DND-41 (cell line): ENCODE results near the gene BRSK2.

Experiments used
- ATAC-seq: fragments of 200-7000 bp; cut with Tn5 transposase; 3 replicates; pipeline ENCODE4 v1.9.1; 2021; ENCODE audit warnings: low read depth; ENCODE audit not compliant: insufficient read depth
- DNase-seq: peaks from one replicate; pipeline ENCODE4 v3.0.0-alpha.2; 2020
- H2AFZ ChIP-seq: 2 replicates; pipeline ENCODE4 v1.6.0; 2012; ENCODE audit warnings: low read depth, low read length
- H3K27ac ChIP-seq: 2 replicates; pipeline ENCODE4 v1.5.1; 2012; ENCODE audit warnings: low read length, inconsistent platforms
- H3K27me3 ChIP-seq: fragments of 200-600 bp; sonication (generic); 2 replicates; pipeline ENCODE4 v1.6.0; 2012; ENCODE audit warnings: low read length, mild to moderate bottlenecking, inconsistent platforms; ENCODE audit not compliant: insufficient read depth, poor library complexity
- H3K36me3 ChIP-seq: 2 replicates; pipeline ENCODE4 v1.5.1; 2012; ENCODE audit warnings: low read length, inconsistent platforms; ENCODE audit not compliant: insufficient read depth
- H3K4me1 ChIP-seq: 2 replicates; pipeline ENCODE4 v1.5.1; 2012; ENCODE audit warnings: mild to moderate bottlenecking, low read length; ENCODE audit not compliant: insufficient read depth
- H3K4me2 ChIP-seq: 2 replicates; pipeline ENCODE4 v1.6.0; 2012; ENCODE audit warnings: mild to moderate bottlenecking, moderate library complexity, low read length, inconsistent platforms; ENCODE audit not compliant: insufficient read depth
- H3K4me3 ChIP-seq, 2 experiments: fragments of 200-600 bp in 1 of 2; shearing (Covaris generic) in 1 of 2; 2 replicates each; pipeline ENCODE4 v1.5.1; 2012 to 2016; ENCODE audit warnings: inconsistent platforms in 2 of 2, low read length in 2 of 2, mild to moderate bottlenecking in 2 of 2, low read depth in 1 of 2, moderate library complexity in 1 of 2
- H3K79me2 ChIP-seq: 2 replicates; pipeline ENCODE4 v1.6.0; 2012; ENCODE audit warnings: low read length, inconsistent platforms; ENCODE audit not compliant: insufficient read depth
- H3K9ac ChIP-seq: 2 replicates; pipeline ENCODE4 v1.6.0; 2012; ENCODE audit warnings: low read depth, mild to moderate bottlenecking, inconsistent platforms, low read length, moderate library complexity
- H3K9me3 ChIP-seq: 2 replicates; pipeline ENCODE4 v1.5.1; 2012; ENCODE audit warnings: low read length, moderate library complexity, mild to moderate bottlenecking, inconsistent platforms; ENCODE audit not compliant: insufficient read depth, severe bottlenecking
- H4K20me1 ChIP-seq: 2 replicates; pipeline ENCODE4 v1.6.0; 2012; ENCODE audit warnings: low read length; ENCODE audit not compliant: insufficient read depth
- CTCF ChIP-seq: IDR thresholded peaks from 2 replicates; pipeline ENCODE4 v1.5.1; 2012; ENCODE audit warnings: borderline replicate concordance, low read length, moderate library complexity, mild to moderate bottlenecking; ENCODE audit not compliant: poor library complexity, severe bottlenecking; ENCODE audit errors: extremely low read depth
- EZH2 ChIP-seq: IDR thresholded peaks from 3 replicates; pipeline ENCODE4 v1.6.1; 2012; ENCODE audit warnings: borderline replicate concordance, low read depth, mild to moderate bottlenecking, moderate library complexity, low read length, inconsistent platforms; ENCODE audit not compliant: severe bottlenecking

BRSK2 gene

DNA sequence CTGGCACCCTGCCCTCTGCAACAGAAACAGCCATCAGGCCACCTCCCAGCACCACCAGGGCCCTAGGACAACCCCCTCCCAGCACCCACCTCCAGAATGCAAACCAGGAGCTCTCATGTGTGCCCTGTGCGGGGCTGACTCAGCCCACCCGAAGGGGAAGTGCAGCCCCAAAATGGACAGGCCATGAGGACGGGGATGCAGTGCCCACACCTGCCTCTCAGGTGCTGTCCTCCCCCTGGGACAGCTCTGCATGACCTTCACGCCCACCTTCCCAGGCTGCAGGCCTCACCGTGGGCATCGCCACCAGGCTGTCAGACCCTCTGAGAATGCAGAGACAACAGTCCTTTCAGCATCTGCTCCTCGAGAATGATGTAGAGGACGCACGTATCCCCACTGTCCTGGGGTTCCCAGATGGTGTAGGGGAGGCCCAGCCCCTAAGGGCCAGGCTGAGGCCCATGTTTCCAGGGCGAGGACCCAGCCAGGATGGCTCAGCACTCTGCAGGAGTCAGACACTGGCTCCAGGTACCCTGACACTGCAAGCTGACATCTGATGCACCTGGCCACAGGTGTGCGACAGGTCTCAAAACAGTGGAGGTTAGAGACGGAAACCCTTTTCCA lies 83.4 kb downstream of the BRSK2 start:
- H3K4me1 ChIP-seq: no peaks in the 10 kb centered on the region
- ATAC-seq (no peak), DNase-seq (no peak)
- no peaks in the 10 kb centered on the region for H3K79me2 ChIP-seq
- no peaks in the 10 kb centered on the region for H3K27me3 ChIP-seq
- H3K9me3 ChIP-seq: no peaks in the 10 kb centered on the region
- TF ChIP-seq EZH2: no peak
- TF ChIP-seq CTCF: no peak
- no peak overlapping the region for H3K27ac ChIP-seq
- no peak overlapping the region for H3K4me3 ChIP-seq
- H3K9ac ChIP-seq: no peak overlapping the region
- H2AFZ ChIP-seq: no peak overlapping the region
- no peak overlapping the region for H3K4me2 ChIP-seq
- peaks cover 75% of the 10 kb centered on the region for H3K36me3 ChIP-seq
- H4K20me1 ChIP-seq: peaks cover 28% of the 10 kb centered on the region

DNA sequence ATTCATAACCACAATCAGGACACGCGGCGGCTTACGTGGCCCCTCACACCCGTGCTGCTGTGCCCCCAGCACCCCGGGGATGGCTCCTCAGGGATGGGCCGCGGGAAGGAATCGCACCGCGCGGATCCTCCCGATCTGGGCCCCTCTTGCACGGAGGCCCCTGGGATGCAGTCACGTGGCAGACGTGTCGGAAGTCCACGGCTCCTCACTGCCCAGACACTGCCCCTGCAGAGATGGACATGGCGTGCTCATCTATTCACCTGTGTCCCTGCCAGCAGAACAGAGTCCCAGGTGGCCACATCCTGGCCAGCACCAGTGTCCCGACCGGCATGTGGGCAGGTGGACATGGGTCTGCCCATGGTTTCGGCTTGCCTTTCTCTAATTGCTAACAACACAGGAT lies 84.1 kb downstream of the BRSK2 start:
- TF ChIP-seq CTCF: no peak
- TF ChIP-seq EZH2: no peak
- Histone ChIP-seq H3K79me2 (no peaks in the 10 kb centered on the region), H3K9me3 (no peaks in the 10 kb centered on the region), H3K36me3 (peaks cover 80% of the 10 kb centered on the region), H3K27me3 (no peaks in the 10 kb centered on the region), H3K4me2 (no peak overlapping the region), H3K27ac (no peak overlapping the region), H4K20me1 (peaks cover 28% of the 10 kb centered on the region), H2AFZ (no peak overlapping the region), H3K4me3 (no peak overlapping the region), H3K4me1 (no peaks in the 10 kb centered on the region), H3K9ac (no peak overlapping the region)
- DNase-seq: no peak
- ATAC-seq: no peak

DNA sequence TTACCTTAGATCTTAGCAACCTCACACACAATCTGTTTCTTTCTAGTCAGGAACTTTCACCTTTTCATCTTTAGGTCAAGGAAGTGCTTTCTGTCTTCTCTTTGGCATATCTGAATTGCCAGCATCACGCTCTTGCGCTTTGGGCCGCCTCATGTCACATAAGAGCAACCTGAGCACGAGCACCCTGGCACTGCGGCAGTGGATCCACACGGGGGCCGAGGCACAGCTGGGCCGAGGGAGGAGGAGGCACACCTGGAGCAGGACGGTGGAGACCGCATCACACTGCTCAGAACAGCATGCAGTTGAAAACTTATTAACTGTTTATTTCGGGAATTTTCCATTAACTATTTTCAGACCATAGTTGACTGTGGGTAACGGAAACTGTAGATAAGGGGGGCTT lies 86.1 kb downstream of the BRSK2 start:
- H3K9ac ChIP-seq: no peak overlapping the region
- H3K4me3 ChIP-seq: no peak overlapping the region
- H2AFZ ChIP-seq: no peak overlapping the region
- no peak for DNase-seq
- no peak overlapping the region for H3K27ac ChIP-seq
- no peak for ATAC-seq
- H3K9me3 ChIP-seq: no peaks in the 10 kb centered on the region
- H3K79me2 ChIP-seq: no peaks in the 10 kb centered on the region
- peaks cover 48% of the 10 kb centered on the region for H4K20me1 ChIP-seq
- H3K27me3 ChIP-seq: no peaks in the 10 kb centered on the region
- H3K36me3 ChIP-seq: peaks cover 77% of the 10 kb centered on the region
- TF ChIP-seq CTCF: no peak
- TF ChIP-seq EZH2: no peak
- H3K4me1 ChIP-seq: no peaks in the 10 kb centered on the region
- no peak overlapping the region for H3K4me2 ChIP-seq
